GDM1 (cell line): Measurements from ENCODE around the gene TENM4.
"Not testable (repeated sequence)": the region's sequence is repeated elsewhere in the genome, so short reads cannot be mapped to it uniquely, and the experiment has no call there.

Experiments
- DNase-seq: peaks from one replicate; lab custom pipeline; 2025; lab: John Stamatoyannopoulos, UW

The TENM4 gene

GRCh38 chr11:79244241-79244772 lies 196.5 kb downstream of the TENM4 start:
- DNase-seq, result no peak

GRCh38 chr11:79243422-79244210 lies 197.2 kb downstream of the TENM4 start:
- no peak for DNase-seq

GRCh38 chr11:79242616-79243015 lies 198.2 kb downstream of the TENM4 start:
- no peak for DNase-seq

- no peak for DNase-seq
Observed at GRCh38 chr11:79241852-79242241, 199.0 kb downstream of the TENM4 start.

GRCh38 chr11:79241205-79241851 lies 199.5 kb downstream of the TENM4 start:
- no peak for DNase-seq

- DNase-seq, result no peak
Observed at GRCh38 chr11:79237703-79238102, 203.1 kb downstream of the TENM4 start.

- no peak for DNase-seq
Observed at GRCh38 chr11:79237091-79237490, 203.7 kb downstream of the TENM4 start.

GRCh38 chr11:79236541-79236971 lies 204.3 kb downstream of the TENM4 start:
- no peak for DNase-seq

- no peak for DNase-seq
Observed at GRCh38 chr11:79235696-79236095, 205.1 kb downstream of the TENM4 start.

- DNase-seq, result no peak
Observed at GRCh38 chr11:79232346-79232745, 208.5 kb downstream of the TENM4 start.

GRCh38 chr11:79229047-79229446 lies 211.8 kb downstream of the TENM4 start:
- DNase-seq, result no peak

- DNase-seq, result no peak
Observed at GRCh38 chr11:79227767-79228755, 212.8 kb downstream of the TENM4 start.

- DNase-seq, result no peak
Observed at GRCh38 chr11:79227308-79227707, 213.5 kb downstream of the TENM4 start.

- DNase-seq, result no peak
Observed at GRCh38 chr11:79226126-79226525, 214.7 kb downstream of the TENM4 start.

GRCh38 chr11:79222163-79222562 lies 218.7 kb downstream of the TENM4 start:
- DNase-seq, result not testable (repeated sequence)

GRCh38 chr11:79221444-79222130 lies 219.2 kb downstream of the TENM4 start:
- DNase-seq, result no peak

GRCh38 chr11:79220171-79220570 lies 220.7 kb downstream of the TENM4 start:
- no peak for DNase-seq

GRCh38 chr11:79219186-79220045 lies 221.4 kb downstream of the TENM4 start:
- no peak for DNase-seq

- no peak for DNase-seq
Observed at GRCh38 chr11:79212741-79213190, 228.1 kb downstream of the TENM4 start.

- DNase-seq, result no peak
Observed at GRCh38 chr11:79209540-79210266, 231.1 kb downstream of the TENM4 start.
